GM12878 (cell line): ENCODE measurements around the gene AGAP1. TPM values are rescaled to one million over a fixed set of nuclear protein-coding genes. Genes with fewer than 3 reads are reported as not detected.

Source experiments
- ATAC-seq: fragments of 200-7000 bp; cut with Tn5 transposase; 3 replicates; pipeline ENCODE4 v1.9.1; 2020; ENCODE audit warnings: mild to moderate bottlenecking, moderate library complexity
- BruUV-seq: library from RNA; stranded (reverse); fragments of 400-500 nt; replicated peaks from 2 replicates; lab custom pipeline; 2021; lab: Mats Ljungman, UMichigan
- CTCF ChIA-PET: fragments of 300-600 bp; sonication (Branson Sonifier 250); formaldehyde crosslinking; extraction: SDS; loops from one replicate; lab custom pipeline; 2021; ENCODE audit warnings: inconsistent platforms; lab: Yijun Ruan, JAX
- POLR2A ChIA-PET: fragments of 350-600 bp; formaldehyde crosslinking; extraction: SDS; loops from one replicate; lab custom pipeline; 2021; ENCODE audit warnings: inconsistent platforms; lab: Charles Lee
- RAD21 ChIA-PET: fragments of 300-600 bp; sonication (Branson Sonifier 250); formaldehyde crosslinking; loops from one replicate; lab custom pipeline; 2023; ENCODE audit warnings: antibody characterized with exemption; ENCODE audit not compliant: unreplicated experiment; lab: Charles Lee
- SMC1A ChIA-PET: fragments of 300-600 bp; sonication (Branson Sonifier 250); formaldehyde crosslinking; loops from one replicate; lab custom pipeline; 2023; ENCODE audit not compliant: unreplicated experiment, uncharacterized antibody; lab: Charles Lee
- DNase-seq: peaks from one replicate; pipeline ENCODE4 v3.0.0-alpha.2; 2011; ENCODE audit warnings: low read depth, low spot score
- FAIRE-seq: peaks from 3 replicates; lab custom pipeline; 2011; peaks lifted over from hg19 to GRCh38; lab: Jason Lieb, UNC
- H2AFZ ChIP-seq: 2 replicates; pipeline ENCODE4 v1.6.0; 2011; ENCODE audit warnings: low read depth, low read length, control low read depth; ENCODE audit not compliant: control insufficient read depth
- H3K27ac ChIP-seq: 2 replicates; pipeline ENCODE4 v1.5.1; 2011; ENCODE audit warnings: control low read depth; ENCODE audit not compliant: control insufficient read depth, insufficient read depth
- H3K27me3 ChIP-seq, 2 experiments: replicated peaks in 1 of 2; 2 replicates each; pipeline versions ENCODE4 v1.6.0 to v1.6.1; 2011; ENCODE audit warnings: low read length in 1 of 2; ENCODE audit not compliant: control insufficient read depth in 2 of 2, insufficient read depth in 2 of 2
- H3K36me3 ChIP-seq, 2 experiments: 2 replicates each; pipeline ENCODE4 v1.5.1; 2011; ENCODE audit warnings: low read length in 1 of 2; ENCODE audit not compliant: control insufficient read depth in 2 of 2, insufficient read depth in 2 of 2
- H3K4me1 ChIP-seq: 2 replicates; pipeline ENCODE4 v1.6.1; 2011; ENCODE audit warnings: mild to moderate bottlenecking, low read length, moderate library complexity, mixed read lengths; ENCODE audit not compliant: control insufficient read depth, insufficient read depth
- H3K4me2 ChIP-seq: 2 replicates; pipeline ENCODE4 v1.6.0; 2011; ENCODE audit warnings: control low read depth; ENCODE audit not compliant: control insufficient read depth, insufficient read depth
- H3K4me3 ChIP-seq: fragments of 200-600 bp; sonication (generic); 2 replicates; pipeline ENCODE4 v1.5.1; 2016
- H3K79me2 ChIP-seq: 2 replicates; pipeline ENCODE4 v1.6.0; 2011; ENCODE audit warnings: low read length; ENCODE audit not compliant: control insufficient read depth, insufficient read depth
- H3K9ac ChIP-seq: 2 replicates; pipeline ENCODE4 v1.8.0; 2011; ENCODE audit warnings: low read length, control low read depth, mixed read lengths; ENCODE audit not compliant: control insufficient read depth, insufficient read depth
- H3K9me3 ChIP-seq: replicated peaks from 3 replicates; pipeline ENCODE4 v1.5.1; 2011; ENCODE audit warnings: mild to moderate bottlenecking, low read length; ENCODE audit not compliant: control insufficient read depth, insufficient read depth
- H4K20me1 ChIP-seq: 2 replicates; pipeline ENCODE4 v1.6.0; 2011; ENCODE audit not compliant: control insufficient read depth, insufficient read depth
- CEBPB ChIP-seq, 2 experiments: fragments of 150-350 bp in 1 of 2; IDR thresholded peaks; 2 replicates each; pipeline ENCODE4 v1.6.1; 2012 to 2014; ENCODE audit warnings: low read depth in 2 of 2, low read length in 2 of 2, borderline replicate concordance in 1 of 2, inconsistent platforms in 1 of 2
- DPF2 ChIP-seq: fragments of 450-650 bp; IDR thresholded peaks from 2 replicates; pipeline ENCODE4 v1.6.1; 2017; ENCODE audit warnings: mild to moderate bottlenecking
- HCFC1 ChIP-seq: fragments of 150-350 bp; IDR thresholded peaks from 2 replicates; pipeline ENCODE4 v1.6.1; 2014; ENCODE audit warnings: low read length
- KLF5 ChIP-seq: fragments of 450-650 bp; IDR thresholded peaks from 2 replicates; pipeline ENCODE4 v1.6.1; 2014; ENCODE audit warnings: mild to moderate bottlenecking; ENCODE audit not compliant: partially characterized antibody
- SIX5 ChIP-seq: IDR thresholded peaks from 2 replicates; pipeline ENCODE4 v1.6.1; 2011; ENCODE audit warnings: mild to moderate bottlenecking, low read depth, low read length, moderate library complexity; ENCODE audit not compliant: severe bottlenecking
- SRF ChIP-seq, 2 experiments: IDR thresholded peaks; 2 replicates each; pipeline ENCODE4 v1.6.1; 2011; ENCODE audit warnings: low read depth in 2 of 2, low read length in 2 of 2, mild to moderate bottlenecking in 1 of 2, moderate library complexity in 1 of 2
- ZBTB11 ChIP-seq: fragments of 450-650 bp; formaldehyde crosslinking; IDR thresholded peaks from 2 replicates; pipeline ENCODE4 v1.5.0; 2022; ENCODE audit warnings: mild to moderate bottlenecking, missing genetic modification characterization
- ZNF207 ChIP-seq: fragments of 450-650 bp; IDR thresholded peaks from 2 replicates; pipeline ENCODE4 v1.6.1; 2014; ENCODE audit warnings: antibody characterized with exemption, mild to moderate bottlenecking, borderline replicate concordance
- ZNF217 ChIP-seq: fragments of 450-650 bp; IDR thresholded peaks from 2 replicates; pipeline ENCODE4 v1.6.1; 2017; ENCODE audit warnings: antibody characterized with exemption, mild to moderate bottlenecking
- WGBS: methylation state at CpG from one replicate; pipeline ENCODE4 v1.1.6; 2016; ENCODE audit warnings: low lambda C conversion rate; ENCODE audit not compliant: insufficient replicate concordance, insufficient coverage; ENCODE audit errors: missing lambda C conversion rate; 5-methylcytosine and 5-hydroxymethylcytosine counted together
- in situ Hi-C: fragments of 300-500 bp; cut with MboI; formaldehyde crosslinking; loops from 9 replicates; pipeline ENCODE4 v1.14.3; 2018; ENCODE audit warnings: mixed read lengths
- intact Hi-C: fragments of 100-400 bp; cut with micrococcal nuclease; formaldehyde crosslinking; loops from one replicate; pipeline ENCODE4 v1.14.2; 2022; ENCODE audit not compliant: unreplicated experiment
- polyA plus RNA-seq, 11 experiments: library from polyadenylated mRNA; depleted of rRNA in 4 of 11; unstranded in 6 of 11; stranded (reverse) in 5 of 11; fragments of >200 nt; fragmentation: Nextera tagmentation in 4 of 11; fragmentation: Illumina TruSeq in 1 of 11; extraction: Ambion mirVana in 4 of 11; extraction: Trizol in 1 of 11; gene quantifications; 1 replicate in 1 of 11; 2 replicates in 10 of 11; pipeline versions ENCODE4 v1.2.1 to v1.2.3, GENCODE V29; 2011 to 2016; ENCODE audit warnings: inconsistent platforms in 2 of 11, missing spikeins in 2 of 11, low read depth in 1 of 11
- total RNA-seq, 4 experiments: library from RNA; depleted of rRNA in 3 of 4; stranded (reverse); fragments of >200 nt in 3 of 4; fragmentation: Illumina TruSeq in 1 of 4; extraction: Trizol in 1 of 4; gene quantifications; 2 replicates each; pipeline versions ENCODE4 v1.2.1 to v1.2.3, GENCODE V29; 2013 to 2021

Gene AGAP1
- total and polyA plus RNA-seq, 10 of the 15 experiments (the other 5 are each of a cell fraction or from before 2014, with no cell fraction given), result 0.05 to 0.15 (median 0.06) TPM; not detected in 7

- TF ChIP-seq SIX5 (no peak), KLF5 (no peak)
These were observed 619.6 kb downstream of the AGAP1 start (continued) for GRCh38 chr2:236113425-236113824.

- H3K4me2 ChIP-seq, result no peak overlapping the region
- DNase-seq, result no peak
- no peak for FAIRE-seq
- CTCF ChIA-PET, result no interaction called here
- 45% methylated on average over 13 of the region's 13 CpGs for WGBS
- H3K4me3 ChIP-seq, result no peak overlapping the region
- no peak for TF ChIP-seq DPF2
- no peak overlapping the region for H2AFZ ChIP-seq
- no TSS peak for BruUV-seq
- intact Hi-C loops (no loop called here), in situ Hi-C loops (no loop called here)
- no peaks in the 10 kb centered on the region for H3K79me2 ChIP-seq
- no peaks in the 10 kb centered on the region for H3K36me3 ChIP-seq
- no peaks in the 10 kb centered on the region for H3K9me3 ChIP-seq
- no peaks in the 10 kb centered on the region for H4K20me1 ChIP-seq
- POLR2A ChIA-PET, result no interaction called here
- no peak overlapping the region for H3K9ac ChIP-seq
- no peak for ATAC-seq
- H3K27ac ChIP-seq, result no peak overlapping the region
- RAD21 ChIA-PET, result no interaction called here
- H3K27me3 ChIP-seq, result no peaks in the 10 kb centered on the region; a peak in 1 of 4 replicates
- SMC1A ChIA-PET, result no interaction called here
- H3K4me1 ChIP-seq, result no peaks in the 10 kb centered on the region
These were observed 620.1 kb downstream of the AGAP1 start for GRCh38 chr2:236113948-236114347.

GRCh38 chr2:236114959-236115358 is 621.1 kb downstream of the AGAP1 start:
- intact Hi-C loops, result no loop called here
- FAIRE-seq, result no peak

More at GRCh38 chr2:236114959-236115358, 621.1 kb downstream of the AGAP1 start:
- no peak overlapping the region for H3K4me3 ChIP-seq
- no peaks in the 10 kb centered on the region for H3K9me3 ChIP-seq
- ChIA-PET CTCF (no interaction called here), POLR2A (no interaction called here), SMC1A (no interaction called here), RAD21 (no interaction called here)
- H3K27me3 ChIP-seq, result no peaks in the 10 kb centered on the region; a peak in 2 of 4 replicates
- H3K27ac ChIP-seq, result no peak overlapping the region
- WGBS, result 32% methylated on average over 15 of the region's 15 CpGs
- DNase-seq (no peak), ATAC-seq (no peak)
- no peaks in the 10 kb centered on the region for H3K36me3 ChIP-seq
- H3K4me1 ChIP-seq, result no peaks in the 10 kb centered on the region
- no peak overlapping the region for H3K9ac ChIP-seq
- no peak for TF ChIP-seq HCFC1
- no peak for TF ChIP-seq ZBTB11 (CRISPR knock-in tag)
- TF ChIP-seq CEBPB (IDR thresholded peaks at IDR 0.05; ENCODE audit: borderline replicate concordance in 1 of 2, low read depth in 2 of 2, low read length in 2 of 2), result no peak
- TF ChIP-seq SRF (IDR thresholded peaks at IDR 0.05; ENCODE audit: low read depth in 2 of 2, low read length in 2 of 2), result no peak
- no peak for TF ChIP-seq ZNF217
- TF ChIP-seq ZNF207, result no peak
- H3K79me2 ChIP-seq, result no peaks in the 10 kb centered on the region
- no peaks in the 10 kb centered on the region for H4K20me1 ChIP-seq
- in situ Hi-C loops, result no loop called here
- no peak overlapping the region for H2AFZ ChIP-seq
- H3K4me2 ChIP-seq, result no peak overlapping the region
- no TSS peak for BruUV-seq
